DND-41 (cell line): Measurements from ENCODE around the gene SOX6.

ENCODE experiments used
- CTCF ChIP-seq: IDR thresholded peaks from 2 replicates; pipeline ENCODE4 v1.5.1; 2012; ENCODE audit warnings: borderline replicate concordance, low read length, moderate library complexity, mild to moderate bottlenecking; ENCODE audit not compliant: poor library complexity, severe bottlenecking; ENCODE audit errors: extremely low read depth
- EZH2 ChIP-seq: IDR thresholded peaks from 3 replicates; pipeline ENCODE4 v1.6.1; 2012; ENCODE audit warnings: borderline replicate concordance, low read depth, mild to moderate bottlenecking, moderate library complexity, low read length, inconsistent platforms; ENCODE audit not compliant: severe bottlenecking

GRCh38 chr11:16080688-16081381 is 275.5 kb downstream of the SOX6 start:
- TF ChIP-seq CTCF (no peak), EZH2 (no peak)
